ENCODE data around the gene KAT5. TPM values are rescaled to one million over a fixed set of nuclear protein-coding genes. Genes with fewer than 3 reads are reported as not detected.

KAT5 gene
- total RNA-seq, 1 donor from 2014 or later: 31.4 TPM

DNA sequence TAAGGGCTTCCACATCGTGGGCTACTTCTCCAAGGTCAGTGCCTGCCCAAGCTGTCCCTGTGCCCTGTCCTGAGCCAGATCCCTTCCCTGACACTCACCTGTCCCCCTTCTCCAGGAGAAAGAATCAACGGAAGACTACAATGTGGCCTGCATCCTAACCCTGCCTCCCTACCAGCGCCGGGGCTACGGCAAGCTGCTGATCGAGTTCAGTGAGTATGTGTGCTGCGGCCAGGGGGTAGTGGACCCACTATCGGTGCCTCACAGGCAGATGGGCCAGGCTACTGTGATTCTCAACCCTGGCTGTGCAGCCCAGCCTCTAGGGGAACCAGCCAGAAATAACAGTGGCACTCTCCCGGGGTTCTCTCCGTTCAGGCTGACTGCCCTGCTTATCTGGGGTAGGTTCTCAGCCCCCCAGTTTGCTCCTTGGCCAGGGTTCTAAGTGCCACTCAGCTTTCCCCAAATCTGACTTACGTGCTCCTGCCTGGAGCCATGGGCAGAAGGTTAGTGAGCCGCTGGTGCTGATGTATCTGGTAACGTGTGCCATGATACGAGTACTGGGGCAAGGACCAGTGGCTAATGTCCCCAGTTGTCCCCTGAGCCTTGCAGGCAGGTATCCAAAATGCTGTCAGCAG lies 4.8 kb downstream of the KAT5 start:
- H3K27ac Mint-ChIP-seq (ENCODE audit: unreplicated experiment): no peak overlapping the region
- H3K4me3 Mint-ChIP-seq (ENCODE audit: unreplicated experiment): no peak overlapping the region
- H3K9ac ChIP-seq (ENCODE audit: low read length): no peak overlapping the region
- H3K27me3 ChIP-seq (ENCODE audit: insufficient read depth, low read length): no peaks in the 10 kb centered on the region
- H3K4me2 ChIP-seq (ENCODE audit: low read length): no peak overlapping the region
- peaks cover 56% of the 10 kb centered on the region for H4K20me1 ChIP-seq (ENCODE audit: insufficient read depth, low read length)
- H3K4me3 ChIP-seq (ENCODE audit: insufficient read depth, low read depth, low read length): no peak overlapping the region
- H3K36me3 Mint-ChIP-seq (ENCODE audit: low read depth, unreplicated experiment): peaks cover 26% of the 10 kb centered on the region
- H3K36me3 ChIP-seq (ENCODE audit: insufficient read depth, low read length): peaks cover 36% of the 10 kb centered on the region
- H3K9me3 ChIP-seq (ENCODE audit: insufficient read depth, low read depth, low read length): no peaks in the 10 kb centered on the region
- H3K4me1 Mint-ChIP-seq (ENCODE audit: low read depth, unreplicated experiment): peaks cover 8% of the 10 kb centered on the region
- no peaks in the 10 kb centered on the region for H3K27me3 Mint-ChIP-seq (ENCODE audit: low read depth, unreplicated experiment)
- peaks cover 29% of the 10 kb centered on the region for H3K4me1 ChIP-seq (ENCODE audit: insufficient read depth, low read length)
- TF ChIP-seq EZH2 (IDR thresholded peaks at IDR 0.05; ENCODE audit: insufficient read depth, low read length): no peak
- TF ChIP-seq, protein P1, sequence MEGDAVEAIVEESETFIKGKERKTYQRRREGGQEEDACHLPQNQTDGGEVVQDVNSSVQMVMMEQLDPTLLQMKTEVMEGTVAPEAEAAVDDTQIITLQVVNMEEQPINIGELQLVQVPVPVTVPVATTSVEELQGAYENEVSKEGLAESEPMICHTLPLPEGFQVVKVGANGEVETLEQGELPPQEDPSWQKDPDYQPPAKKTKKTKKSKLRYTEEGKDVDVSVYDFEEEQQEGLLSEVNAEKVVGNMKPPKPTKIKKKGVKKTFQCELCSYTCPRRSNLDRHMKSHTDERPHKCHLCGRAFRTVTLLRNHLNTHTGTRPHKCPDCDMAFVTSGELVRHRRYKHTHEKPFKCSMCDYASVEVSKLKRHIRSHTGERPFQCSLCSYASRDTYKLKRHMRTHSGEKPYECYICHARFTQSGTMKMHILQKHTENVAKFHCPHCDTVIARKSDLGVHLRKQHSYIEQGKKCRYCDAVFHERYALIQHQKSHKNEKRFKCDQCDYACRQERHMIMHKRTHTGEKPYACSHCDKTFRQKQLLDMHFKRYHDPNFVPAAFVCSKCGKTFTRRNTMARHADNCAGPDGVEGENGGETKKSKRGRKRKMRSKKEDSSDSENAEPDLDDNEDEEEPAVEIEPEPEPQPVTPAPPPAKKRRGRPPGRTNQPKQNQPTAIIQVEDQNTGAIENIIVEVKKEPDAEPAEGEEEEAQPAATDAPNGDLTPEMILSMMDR (IDR thresholded peaks at IDR 0.05; ENCODE audit: insufficient read depth, low read depth, low read length): no peak
- no peak overlapping the region for H2AFZ ChIP-seq (ENCODE audit: low read depth, low read length)
- FAIRE-seq (no peak), DNase-seq (ENCODE audit: low read depth) (no peak)
- peaks cover 67% of the 10 kb centered on the region for H3K79me2 ChIP-seq (ENCODE audit: insufficient read depth, low read length)
- no peak overlapping the region for H3K27ac ChIP-seq (ENCODE audit: low read depth, low read length)
- no peaks in the 10 kb centered on the region for H3K9me3 Mint-ChIP-seq (ENCODE audit: unreplicated experiment)

DNA sequence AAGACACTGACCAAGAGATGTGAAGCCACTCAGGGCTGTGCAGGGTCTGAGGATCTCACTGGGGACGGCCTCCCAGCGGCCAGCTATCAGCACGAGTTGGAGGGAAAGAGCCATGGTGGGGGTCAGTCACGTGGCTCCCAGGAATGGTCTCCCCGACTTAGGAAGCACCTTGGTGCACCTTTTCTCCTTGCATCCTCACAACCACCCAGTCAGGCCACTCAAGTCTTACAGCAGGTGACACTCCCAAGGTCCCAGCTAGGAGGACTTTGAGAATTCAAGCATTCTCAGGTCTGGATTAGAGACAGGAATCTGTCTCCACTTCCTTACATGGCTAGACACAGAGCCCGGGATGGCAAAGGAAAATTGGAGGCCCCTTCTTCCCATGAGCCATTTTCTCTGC lies 5.9 kb downstream of the KAT5 start:
- TF ChIP-seq, protein P1 (IDR thresholded peaks at IDR 0.05; ENCODE audit: insufficient read depth, low read depth, low read length): no peak
- no peak for TF ChIP-seq EZH2 (IDR thresholded peaks at IDR 0.05; ENCODE audit: insufficient read depth, low read length)
- Histone ChIP-seq H3K4me3 (ENCODE audit: insufficient read depth, low read depth, low read length) (no peak overlapping the region), H3K9ac (ENCODE audit: low read length) (peak overlapping the region; percentile 83), H2AFZ (ENCODE audit: low read depth, low read length) (no peak overlapping the region), H3K4me2 (ENCODE audit: low read length) (peak overlapping the region; percentile 85), H3K4me1 (ENCODE audit: insufficient read depth, low read length) (peaks cover 23% of the 10 kb centered on the region), H4K20me1 (ENCODE audit: insufficient read depth, low read length) (peaks cover 53% of the 10 kb centered on the region), H3K9me3 (ENCODE audit: insufficient read depth, low read depth, low read length) (no peaks in the 10 kb centered on the region), H3K27me3 (ENCODE audit: insufficient read depth, low read length) (no peaks in the 10 kb centered on the region), H3K36me3 (ENCODE audit: insufficient read depth, low read length) (peaks cover 36% of the 10 kb centered on the region), H3K79me2 (ENCODE audit: insufficient read depth, low read length) (peaks cover 63% of the 10 kb centered on the region), H3K27ac (ENCODE audit: low read depth, low read length) (no peak overlapping the region)
- DNase-seq (ENCODE audit: low read depth) (no peak), FAIRE-seq (no peak)
- Mint-ChIP-seq H3K36me3 (ENCODE audit: low read depth, unreplicated experiment) (peaks cover 26% of the 10 kb centered on the region), H3K4me3 (ENCODE audit: unreplicated experiment) (peak overlapping the region; percentile 27), H3K27ac (ENCODE audit: unreplicated experiment) (no peak overlapping the region), H3K4me1 (ENCODE audit: low read depth, unreplicated experiment) (peaks cover 8% of the 10 kb centered on the region), H3K9me3 (ENCODE audit: unreplicated experiment) (no peaks in the 10 kb centered on the region), H3K27me3 (ENCODE audit: low read depth, unreplicated experiment) (no peaks in the 10 kb centered on the region)

DNA sequence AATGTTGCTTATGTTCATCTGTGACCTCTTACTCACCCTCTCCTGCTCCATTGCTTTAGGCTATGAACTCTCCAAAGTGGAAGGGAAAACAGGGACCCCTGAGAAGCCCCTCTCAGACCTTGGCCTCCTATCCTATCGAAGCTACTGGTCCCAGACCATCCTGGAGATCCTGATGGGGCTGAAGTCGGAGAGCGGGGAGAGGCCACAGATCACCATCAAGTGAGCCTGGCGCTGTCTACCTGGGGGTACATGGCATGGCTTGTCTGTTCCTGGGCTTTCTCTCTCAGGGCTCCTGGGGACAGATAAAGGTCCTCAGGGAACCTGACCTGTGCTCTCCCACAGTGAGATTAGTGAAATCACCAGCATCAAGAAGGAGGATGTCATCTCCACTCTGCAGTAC lies 6.5 kb downstream of the KAT5 start:
- H3K4me3 ChIP-seq (ENCODE audit: insufficient read depth, low read depth, low read length): no peak overlapping the region
- H3K27ac ChIP-seq (ENCODE audit: low read depth, low read length): no peak overlapping the region
- no peak for FAIRE-seq
- H3K36me3 ChIP-seq (ENCODE audit: insufficient read depth, low read length): peaks cover 36% of the 10 kb centered on the region
- H3K27me3 ChIP-seq (ENCODE audit: insufficient read depth, low read length): no peaks in the 10 kb centered on the region
- peaks cover 19% of the 10 kb centered on the region for H3K4me1 ChIP-seq (ENCODE audit: insufficient read depth, low read length)
- H4K20me1 ChIP-seq (ENCODE audit: insufficient read depth, low read length): peaks cover 51% of the 10 kb centered on the region
- DNase-seq (ENCODE audit: low read depth): no peak
- peaks cover 56% of the 10 kb centered on the region for H3K79me2 ChIP-seq (ENCODE audit: insufficient read depth, low read length)
- no peak for TF ChIP-seq EZH2 (IDR thresholded peaks at IDR 0.05; ENCODE audit: insufficient read depth, low read length)
- TF ChIP-seq, protein P1 (IDR thresholded peaks at IDR 0.05; ENCODE audit: insufficient read depth, low read depth, low read length): no peak
- no peaks in the 10 kb centered on the region for H3K27me3 Mint-ChIP-seq (ENCODE audit: low read depth, unreplicated experiment)
- peaks cover 25% of the 10 kb centered on the region for H3K36me3 Mint-ChIP-seq (ENCODE audit: low read depth, unreplicated experiment)
- H3K9ac ChIP-seq (ENCODE audit: low read length): peak overlapping the region; percentile 83
- H3K4me3 Mint-ChIP-seq (ENCODE audit: unreplicated experiment): peak overlapping the region; percentile 95
- H3K4me1 Mint-ChIP-seq (ENCODE audit: low read depth, unreplicated experiment): peaks cover 8% of the 10 kb centered on the region
- H3K9me3 ChIP-seq (ENCODE audit: insufficient read depth, low read depth, low read length): no peaks in the 10 kb centered on the region
- H3K4me2 ChIP-seq (ENCODE audit: low read length): peak overlapping the region; percentile 85
- no peak overlapping the region for H3K27ac Mint-ChIP-seq (ENCODE audit: unreplicated experiment)
- H3K9me3 Mint-ChIP-seq (ENCODE audit: unreplicated experiment): no peaks in the 10 kb centered on the region
- no peak overlapping the region for H2AFZ ChIP-seq (ENCODE audit: low read depth, low read length)

All from astrocyte (in vitro differentiated cells and primary cell).